SJSA1 (cell line): ENCODE results near the gene OR1L6. TPM values are rescaled to one million over a fixed set of nuclear protein-coding genes. Genes with fewer than 3 reads are reported as not detected.

Experiments used
- DNase-seq, 2 experiments: peaks; one replicate each; pipeline ENCODE4 v3.0.0-alpha.2; 2015 to 2020; ENCODE audit warnings: low spot score in 2 of 2, low read depth in 1 of 2
- H3K27ac ChIP-seq: fragments of 250-450 bp; sonication (Bioruptor Pico); 2 replicates; pipeline ENCODE4 v1.5.1; 2020; ENCODE audit warnings: mild to moderate bottlenecking, moderate library complexity
- H3K27me3 ChIP-seq: fragments of 250-450 bp; sonication (Bioruptor Pico); replicated peaks from 2 replicates; pipeline ENCODE4 v1.5.1; 2020; ENCODE audit warnings: mild to moderate bottlenecking, moderate library complexity
- H3K36me3 ChIP-seq: fragments of 250-450 bp; sonication (Bioruptor Pico); 2 replicates; pipeline ENCODE4 v1.5.1; 2020; ENCODE audit warnings: mild to moderate bottlenecking
- H3K4me1 ChIP-seq: fragments of 250-450 bp; sonication (Bioruptor Pico); replicated peaks from 2 replicates; pipeline ENCODE4 v1.6.1; 2021; ENCODE audit warnings: mild to moderate bottlenecking
- H3K4me3 ChIP-seq: fragments of 250-450 bp; sonication (Bioruptor Pico); 2 replicates; pipeline ENCODE4 v1.5.1; 2020; ENCODE audit warnings: mild to moderate bottlenecking
- H3K9me3 ChIP-seq: fragments of 250-450 bp; sonication (Bioruptor Pico); replicated peaks from 2 replicates; pipeline ENCODE4 v1.5.1; 2020; ENCODE audit warnings: mild to moderate bottlenecking
- total RNA-seq: library from RNA; depleted of rRNA; stranded (reverse); fragments of >200 nt; shearing (Covaris generic); gene quantifications from 2 replicates; pipeline ENCODE4 v1.2.3, GENCODE V29; 2014; rRNA removed

The OR1L6 gene
- total RNA-seq, 1 experiment from 2014 or later, result not detected

GRCh38 chr9:122788831-122789230 lies 46.7 kb downstream of the OR1L6 start, which contains the start of gene OR5C1:
Gene OR5C1 (plus strand): TSS chr9:122788933. CDS start chr9:122788933, 0 bp downstream.
- H3K4me1 ChIP-seq, result peaks cover 10% of the 10 kb centered on the region; the same call in 1 of the 2 replicates
- H3K9me3 ChIP-seq, result no peaks in the 10 kb centered on the region
- no peak for DNase-seq
- no peaks in the 10 kb centered on the region for H3K36me3 ChIP-seq
- H3K27ac ChIP-seq, result no peak within 1 kb of the TSS
- no peaks in the 10 kb centered on the region for H3K27me3 ChIP-seq
- H3K4me3 ChIP-seq, result no peak within 1 kb of the TSS

GRCh38 chr9:122789256-122790046 lies 47.3 kb downstream of the OR1L6 start:
- Histone ChIP-seq H3K4me3 (no peak overlapping the region), H3K9me3 (no peaks in the 10 kb centered on the region), H3K27ac (no peak overlapping the region), H3K27me3 (no peaks in the 10 kb centered on the region), H3K36me3 (no peaks in the 10 kb centered on the region), H3K4me1 (peaks cover 10% of the 10 kb centered on the region; the same call in 1 of the 2 replicates)
- DNase-seq, result no peak

- Histone ChIP-seq H3K9me3 (no peaks in the 10 kb centered on the region), H3K4me3 (no peak overlapping the region), H3K27ac (no peak overlapping the region), H3K4me1 (no peaks in the 10 kb centered on the region), H3K36me3 (no peaks in the 10 kb centered on the region), H3K27me3 (no peaks in the 10 kb centered on the region)
- no peak for DNase-seq
These were observed 50.0 kb downstream of the OR1L6 start for GRCh38 chr9:122791872-122792669.

- Histone ChIP-seq H3K27ac (no peak overlapping the region), H3K4me1 (no peaks in the 10 kb centered on the region), H3K36me3 (no peaks in the 10 kb centered on the region), H3K9me3 (no peaks in the 10 kb centered on the region), H3K4me3 (no peak overlapping the region), H3K27me3 (no peaks in the 10 kb centered on the region)
- DNase-seq, result no peak
These were observed 55.4 kb downstream of the OR1L6 start for GRCh38 chr9:122797316-122798063.

Other genes with a start within 250 kb of the OR1L6 start
- not detected in 2 replicates for gene OR1J2, start 231.5 kb upstream of the OR1L6 start, total RNA-seq
- gene OR1J4, start 223.2 kb upstream of the OR1L6 start, total RNA-seq, result not detected in 2 replicates
- not detected in 2 replicates for gene OR1N1, start 215.0 kb upstream of the OR1L6 start, total RNA-seq
- gene OR1N2, start 189.2 kb upstream of the OR1L6 start, total RNA-seq, result not detected in 2 replicates
- gene OR1L8, start 158.9 kb upstream of the OR1L6 start, total RNA-seq, result not detected in 2 replicates
- not detected in 2 replicates for gene OR1Q1, start 127.6 kb upstream of the OR1L6 start, total RNA-seq
- not detected in 2 replicates for gene OR1B1, start 84.7 kb upstream of the OR1L6 start, total RNA-seq
- not detected in 2 replicates for gene OR1L1, start 80.6 kb upstream of the OR1L6 start, total RNA-seq
- gene OR1L3, start 67.2 kb upstream of the OR1L6 start, total RNA-seq, result not detected in 2 replicates
- not detected in 2 replicates for gene OR1L4, start 18.3 kb upstream of the OR1L6 start, total RNA-seq
- not detected in 2 replicates for gene OR5C1, start 46.6 kb downstream of the OR1L6 start, total RNA-seq
- not detected in 2 replicates for gene OR1K1, start 57.8 kb downstream of the OR1L6 start, total RNA-seq
- gene PDCL, start 86.3 kb downstream of the OR1L6 start, total RNA-seq, result 28.4 and 31.1 TPM in 2 replicates
- 29.4 and 41.1 TPM in 2 replicates for gene RC3H2, start 163.1 kb downstream of the OR1L6 start, total RNA-seq
- 9.7 and 11.9 TPM in 2 replicates for gene ZBTB6, start 171.0 kb downstream of the OR1L6 start, total RNA-seq
- 3.1 and 3.2 TPM in 2 replicates for gene ZBTB26, start 189.2 kb downstream of the OR1L6 start, total RNA-seq
- gene RABGAP1, start 198.7 kb downstream of the OR1L6 start, total RNA-seq, result 27.8 and 55.6 TPM in 2 replicates